Raji (cell line): ENCODE results near the gene PLXNA4.

ENCODE experiments used
- POLR2A ChIP-seq: IDR thresholded peaks from 2 replicates; pipeline ENCODE4 v1.6.1; 2011; ENCODE audit warnings: low read depth, low read length, control low read depth; ENCODE audit not compliant: insufficient read depth

Gene PLXNA4

DNA sequence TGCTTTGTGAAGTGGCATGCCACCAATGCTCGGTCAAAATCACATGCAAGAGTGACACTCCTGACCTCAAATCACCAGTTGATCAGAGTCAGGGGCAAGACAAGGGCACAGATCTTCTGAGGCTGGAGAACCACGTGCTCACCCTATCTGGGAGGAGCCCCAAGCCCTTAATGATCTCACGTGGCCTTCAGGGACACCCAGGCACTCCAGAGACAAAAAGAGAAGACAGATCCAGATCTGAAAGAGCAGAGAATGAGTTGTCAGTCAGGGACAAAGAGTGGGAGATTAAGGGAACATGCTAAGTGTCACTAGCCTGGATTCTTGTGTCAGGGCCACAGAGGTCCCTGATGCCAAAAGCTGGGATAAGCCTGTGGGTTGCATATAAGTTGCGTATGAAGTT is 134.3 kb downstream of the PLXNA4 start:
- TF ChIP-seq POLR2A: no peak

DNA sequence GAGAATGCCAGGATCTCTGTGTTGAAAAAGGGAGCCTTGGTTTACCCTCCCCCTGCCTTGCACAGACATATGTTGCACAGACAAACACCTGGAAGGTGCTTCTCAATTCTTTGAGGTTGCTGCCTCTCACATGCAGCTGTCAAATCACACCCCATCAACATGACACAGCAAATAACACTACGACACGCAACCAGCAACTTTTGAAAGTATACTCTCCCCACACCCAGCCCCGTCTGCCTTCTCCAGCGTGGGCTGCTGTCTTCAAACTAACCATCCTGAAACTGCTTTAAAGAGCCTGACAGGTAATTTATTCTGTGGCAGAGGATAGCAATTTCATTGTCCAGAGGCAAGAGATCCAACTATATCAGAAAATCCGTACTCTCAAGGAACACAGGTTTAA is 136.1 kb downstream of the PLXNA4 start:
- no peak for TF ChIP-seq POLR2A

DNA sequence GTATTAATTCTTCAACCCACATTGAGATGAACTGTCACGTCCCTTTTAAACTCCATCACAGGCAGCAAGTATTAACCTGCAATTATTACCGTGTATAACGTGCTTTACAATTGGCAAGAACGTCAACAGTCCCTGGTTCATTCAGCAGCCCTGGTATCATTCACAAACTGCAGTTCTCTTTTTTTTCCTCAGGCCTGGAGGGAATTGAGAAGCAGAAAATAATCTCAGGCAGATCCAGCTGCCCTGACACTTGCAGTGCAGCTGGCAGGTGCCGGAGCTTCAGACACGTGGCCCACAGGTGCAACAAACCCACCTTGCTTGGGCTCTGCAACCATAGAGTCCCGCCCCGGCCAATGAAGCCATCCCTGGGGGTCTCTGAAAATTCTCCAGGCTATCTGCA is 137.3 kb downstream of the PLXNA4 start:
- TF ChIP-seq POLR2A: no peak

DNA sequence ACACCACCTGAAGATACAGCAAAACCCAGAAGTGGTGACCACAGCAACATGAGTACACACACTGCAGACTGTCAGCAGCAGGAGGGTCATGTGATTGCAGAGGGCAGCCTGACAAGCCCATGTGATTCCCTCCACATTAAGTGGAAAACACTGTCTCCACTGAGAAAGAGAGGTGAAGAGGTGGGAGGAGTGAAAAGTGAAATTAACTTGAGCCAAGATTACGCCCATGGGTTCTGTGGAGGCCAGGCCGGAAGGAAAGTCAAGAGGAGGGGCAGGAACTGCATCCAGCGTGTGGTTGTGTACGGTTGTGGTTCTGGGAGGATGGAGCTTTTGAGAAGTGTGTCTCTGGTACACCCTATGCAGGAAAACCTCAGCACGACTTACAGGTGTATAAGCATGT is 138.5 kb downstream of the PLXNA4 start:
- no peak for TF ChIP-seq POLR2A

DNA sequence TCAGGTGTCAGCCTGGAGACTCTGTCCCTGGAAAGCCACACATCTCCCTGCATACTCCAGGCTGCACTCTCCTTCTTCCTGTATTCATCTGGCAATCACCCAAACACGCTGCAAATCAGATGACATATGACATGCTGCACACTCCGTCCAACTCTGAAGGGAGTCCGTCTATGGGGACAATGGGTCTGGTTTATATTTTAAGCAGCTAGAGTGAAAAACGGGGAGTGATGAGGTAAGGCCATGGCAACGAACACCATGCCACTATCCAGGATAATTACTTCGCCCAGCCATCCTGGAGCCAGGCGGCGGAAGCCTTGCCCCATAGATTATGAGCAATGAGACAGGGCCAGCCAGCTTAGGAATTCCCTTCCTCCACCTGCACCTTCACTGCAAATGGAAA is 140.1 kb downstream of the PLXNA4 start:
- TF ChIP-seq POLR2A: no peak

DNA sequence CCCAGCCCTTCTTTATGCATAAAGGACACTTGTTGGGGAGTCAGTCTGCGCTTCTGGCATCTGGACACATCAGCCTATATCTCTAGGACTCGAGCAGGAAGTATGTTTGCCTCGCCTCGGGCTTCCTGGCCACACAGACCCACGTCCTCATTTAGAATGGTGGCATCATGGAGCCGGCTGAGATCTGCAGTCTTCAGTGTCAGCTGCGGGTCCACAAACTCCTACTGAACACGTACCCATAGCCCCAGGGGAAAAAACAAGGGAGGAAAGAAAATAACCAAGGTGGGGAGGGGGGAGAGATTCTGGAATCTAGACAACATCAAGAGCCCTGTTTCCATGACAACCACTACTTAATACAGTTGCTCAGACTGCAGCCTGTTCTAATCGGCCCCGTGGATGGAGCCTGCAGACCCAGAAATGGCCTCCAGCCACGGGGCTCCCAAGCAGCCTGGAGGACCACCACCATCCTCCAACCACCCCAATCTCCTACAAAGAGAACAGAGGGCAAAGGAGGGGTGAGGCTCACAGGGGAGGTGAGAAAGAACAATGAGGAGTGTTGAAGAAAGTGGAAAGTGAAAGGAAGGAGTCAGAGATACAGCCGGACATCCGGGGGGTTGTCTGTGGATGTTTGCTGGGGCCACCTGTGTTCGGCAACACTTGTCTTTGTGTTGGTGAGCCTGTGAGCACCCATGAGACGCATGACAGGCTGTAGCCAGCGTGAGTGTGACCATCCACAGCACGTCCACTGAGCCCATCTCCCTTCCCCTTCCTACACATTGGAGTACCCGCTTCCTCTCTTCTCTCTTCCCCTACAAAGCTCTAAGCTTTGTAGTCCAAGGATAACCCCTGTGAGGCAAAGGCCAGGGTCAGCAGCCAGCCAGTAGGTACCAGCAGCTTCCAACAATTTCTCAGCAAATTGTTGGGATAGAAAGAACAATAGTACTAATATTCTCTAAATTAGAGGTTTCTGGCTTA is 141.0 kb downstream of the PLXNA4 start:
- TF ChIP-seq POLR2A: no peak

DNA sequence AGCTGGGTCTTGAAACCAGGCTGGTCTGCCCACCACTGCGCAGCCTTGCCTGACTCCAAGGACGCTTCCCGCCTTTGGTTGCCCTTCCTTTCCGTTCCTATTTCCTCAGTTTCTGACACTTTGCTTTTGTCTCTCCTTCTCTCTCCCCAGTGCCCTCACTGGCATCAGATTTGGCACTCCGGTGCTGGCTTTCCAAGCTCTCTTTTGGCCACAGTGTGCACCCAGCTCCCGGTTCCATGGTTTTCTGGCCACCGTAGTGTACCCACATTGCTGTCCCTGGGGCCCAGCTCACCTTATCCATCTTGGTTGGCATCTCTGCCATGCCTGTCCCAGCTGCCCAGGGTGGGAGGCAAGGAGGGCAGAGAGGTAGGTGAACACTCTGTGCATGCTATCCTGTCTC is 142.2 kb downstream of the PLXNA4 start:
- TF ChIP-seq POLR2A: no peak

DNA sequence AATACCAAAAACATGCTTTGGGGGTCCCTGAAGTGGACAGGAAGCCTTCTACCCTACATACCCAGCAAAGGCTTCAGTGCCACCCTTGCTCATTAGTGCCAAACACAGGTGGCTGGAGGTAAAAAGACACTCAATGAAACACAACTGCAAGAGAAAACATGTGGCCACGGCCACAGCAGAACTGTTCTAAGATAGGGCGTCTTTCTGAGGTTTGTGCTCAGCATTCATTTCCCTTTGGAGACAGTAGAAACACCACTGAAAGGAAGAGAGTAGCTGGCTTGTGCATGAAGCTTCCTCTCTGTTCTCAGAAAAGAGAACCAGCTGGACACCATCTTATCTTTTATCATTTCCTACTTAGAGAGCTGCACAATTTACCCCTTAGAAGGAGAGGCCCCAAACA is 143.0 kb downstream of the PLXNA4 start:
- TF ChIP-seq POLR2A: no peak

DNA sequence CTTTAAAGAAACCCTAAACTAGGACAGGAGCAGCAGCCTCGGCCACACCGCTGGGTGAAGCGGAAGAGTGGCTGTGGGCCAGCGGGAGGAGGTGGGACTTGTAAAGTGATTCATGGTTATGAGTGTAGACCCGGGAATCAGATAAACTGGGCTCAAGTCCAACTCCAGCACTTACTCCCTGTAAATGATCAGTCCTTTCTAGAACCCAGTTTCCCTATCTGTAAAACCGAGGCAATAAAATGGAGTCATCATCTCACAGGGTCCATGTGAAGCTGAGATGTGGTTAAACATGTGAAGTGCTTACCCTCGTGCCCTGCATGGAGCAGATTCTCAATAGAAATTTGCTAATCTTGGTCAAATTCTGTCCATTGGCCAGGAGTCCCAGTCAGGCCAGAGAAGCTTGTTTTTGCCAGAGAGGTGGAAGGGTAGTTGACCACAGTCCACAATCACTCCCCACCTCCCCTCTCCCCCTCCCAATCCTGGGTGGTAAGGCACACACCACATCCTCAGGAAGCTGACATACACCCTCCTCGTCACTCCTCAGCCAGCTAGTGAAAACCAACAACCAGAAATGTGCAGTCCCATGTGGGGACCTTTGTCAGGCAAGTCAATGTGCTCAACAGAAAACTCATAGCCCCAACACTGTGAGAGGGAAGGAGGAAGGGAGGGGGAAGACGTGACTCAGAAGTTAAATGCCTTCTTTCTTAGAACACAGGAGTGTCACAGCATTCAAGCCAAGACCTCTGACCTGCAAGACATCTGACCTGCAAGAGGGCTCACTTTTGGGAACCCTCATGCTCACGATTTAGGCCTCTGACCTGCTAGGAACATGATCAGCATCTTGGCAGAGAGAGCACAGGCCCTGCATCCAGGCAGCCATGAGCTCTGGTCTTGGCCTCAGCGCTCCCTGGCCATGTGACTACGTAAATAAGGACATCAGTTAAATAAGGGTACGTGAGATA is 145.1 kb downstream of the PLXNA4 start:
- no peak for TF ChIP-seq POLR2A

DNA sequence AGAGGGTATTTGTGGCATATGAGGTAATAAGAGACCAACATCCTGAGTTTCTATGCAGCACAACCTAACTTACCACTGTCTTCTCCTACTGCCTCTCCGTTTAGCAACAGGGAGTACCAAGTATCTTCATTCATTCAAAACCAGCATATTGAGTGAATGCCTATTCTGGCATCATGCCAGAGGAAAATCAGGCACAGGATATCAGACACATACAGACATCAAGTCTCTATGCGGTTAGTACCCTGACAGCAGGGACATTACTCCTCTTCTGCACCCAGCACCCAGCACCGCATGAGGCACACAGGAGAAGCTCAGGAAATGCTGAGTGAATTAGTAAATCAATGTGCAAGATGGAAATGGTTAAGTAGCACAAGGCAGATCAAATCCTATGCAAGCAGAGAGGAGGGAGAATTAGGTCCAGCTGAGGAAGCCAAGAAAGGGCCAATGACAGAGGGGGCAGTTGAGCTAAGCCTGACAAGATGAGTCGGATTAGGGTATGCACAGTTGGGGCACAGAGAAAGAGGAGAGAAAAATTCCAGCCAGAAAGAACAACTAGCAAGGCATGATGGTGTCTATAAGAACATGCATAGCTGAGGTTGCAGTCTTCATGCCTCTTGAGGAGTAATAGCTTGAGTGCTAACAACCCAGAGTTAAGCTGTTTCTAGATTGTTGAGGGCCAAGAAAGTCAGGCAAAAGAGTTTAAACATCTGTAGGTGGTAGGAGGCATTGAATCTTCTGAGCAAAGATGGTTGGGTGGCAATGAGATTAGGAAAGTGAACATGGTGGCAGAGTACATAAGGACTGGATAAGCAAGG is 146.0 kb downstream of the PLXNA4 start:
- TF ChIP-seq POLR2A: no peak

DNA sequence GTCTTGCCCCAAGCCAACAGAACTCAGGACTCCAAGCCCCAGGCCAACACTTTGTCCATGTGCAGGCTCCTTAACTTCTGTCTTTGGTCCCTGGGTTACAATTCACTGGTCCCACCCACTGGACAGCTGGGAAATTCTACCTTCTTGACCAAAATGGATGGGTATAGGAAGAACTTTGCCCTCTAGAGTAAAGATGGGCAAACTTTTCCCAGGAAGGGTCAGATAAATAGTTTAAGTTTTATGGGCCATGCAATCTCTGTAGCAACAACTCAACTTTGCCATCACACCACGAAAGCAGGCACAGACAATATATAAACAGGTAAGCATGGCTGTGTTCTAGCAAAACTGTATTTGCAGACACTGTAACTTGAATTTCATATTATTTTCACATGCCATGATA is 147.1 kb downstream of the PLXNA4 start:
- no peak for TF ChIP-seq POLR2A

DNA sequence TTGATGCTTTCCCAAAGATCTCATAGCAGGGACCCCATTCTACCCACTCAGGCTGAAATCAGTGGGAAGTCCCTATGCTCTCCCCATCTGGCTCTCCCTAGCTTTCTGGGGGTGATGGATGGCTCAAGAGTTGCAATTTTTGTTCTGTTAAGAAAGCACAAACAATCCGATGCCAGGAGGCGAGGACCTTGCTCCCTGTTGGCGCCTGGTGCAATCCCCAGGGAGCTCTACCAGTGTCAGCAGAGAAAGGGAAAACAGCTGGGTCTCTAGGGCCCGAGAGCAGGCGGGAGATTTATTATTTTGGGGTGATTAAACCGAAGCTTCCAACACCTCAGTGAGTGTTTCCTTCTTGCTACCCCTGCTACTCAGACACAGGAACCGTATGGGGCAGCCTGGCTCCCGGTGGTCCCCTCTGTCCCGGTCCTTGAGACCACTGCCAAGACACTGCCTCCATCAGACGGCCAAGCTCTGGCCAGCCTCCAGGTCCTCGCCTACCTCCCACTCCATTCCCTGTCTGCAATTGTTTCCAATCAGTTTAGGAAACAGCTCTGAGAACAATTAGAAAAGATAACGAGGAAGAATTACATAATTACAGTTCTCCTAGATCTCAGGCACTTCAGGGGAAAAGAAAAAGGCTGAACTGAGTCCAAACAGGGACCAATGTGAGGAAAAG is 147.9 kb downstream of the PLXNA4 start:
- no peak for TF ChIP-seq POLR2A

DNA sequence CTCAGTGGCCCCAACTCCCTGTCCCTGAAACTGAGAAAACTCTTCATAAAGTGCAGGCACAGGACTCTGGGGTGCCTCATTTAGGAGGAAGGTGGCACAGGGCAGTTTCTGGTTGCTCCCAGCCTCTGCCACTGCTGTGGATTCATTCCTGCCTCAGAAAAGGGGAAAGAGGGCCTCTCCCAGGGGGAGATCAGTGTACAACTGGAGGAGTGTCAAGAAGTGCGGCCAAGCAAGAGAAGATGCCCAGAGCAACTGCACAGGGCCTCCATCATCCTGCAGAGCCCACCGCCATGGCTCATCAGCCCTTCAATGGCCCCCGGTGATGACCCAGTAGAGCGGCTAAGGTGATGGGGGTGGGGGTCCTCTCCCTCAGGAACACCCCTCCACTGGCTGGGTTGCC is 150.3 kb downstream of the PLXNA4 start:
- no peak for TF ChIP-seq POLR2A
